ENCODE results near the gene PRDM2. TPM values are rescaled to one million over a fixed set of nuclear protein-coding genes. Genes with fewer than 3 reads are reported as not detected.

The PRDM2 gene
- total RNA-seq, 2 experiments from 2014 or later, result 75.2 to 79.8 TPM

GRCh38 chr1:13826591-13826990 lies 126.6 kb downstream of the PRDM2 start:
- peaks cover 4% of the 10 kb centered on the region for H3K36me3 Mint-ChIP-seq
- no peaks in the 10 kb centered on the region for H3K4me1 Mint-ChIP-seq
- DNase-seq (no peak), ATAC-seq (ENCODE audit: low read depth) (no peak)
- H3K27ac Mint-ChIP-seq, result no peak overlapping the region
- POLR2A ChIA-PET, result no interaction called here
- H3K9me3 Mint-ChIP-seq, result no peaks in the 10 kb centered on the region
- no peaks in the 10 kb centered on the region for H3K27me3 Mint-ChIP-seq
- H3K4me3 Mint-ChIP-seq, result no peak overlapping the region

GRCh38 chr1:13828454-13829151 lies 128.6 kb downstream of the PRDM2 start:
- no peak overlapping the region for H3K27ac Mint-ChIP-seq
- H3K4me3 Mint-ChIP-seq, result no peak overlapping the region
- H3K9me3 Mint-ChIP-seq, result no peaks in the 10 kb centered on the region
- no peaks in the 10 kb centered on the region for H3K4me1 Mint-ChIP-seq
- no peaks in the 10 kb centered on the region for H3K27me3 Mint-ChIP-seq
- POLR2A ChIA-PET, result no interaction called here
- no peak for ATAC-seq (ENCODE audit: low read depth)
- peaks cover 1% of the 10 kb centered on the region for H3K36me3 Mint-ChIP-seq
- DNase-seq, result peak; percentile 63

- Mint-ChIP-seq H3K9me3 (no peaks in the 10 kb centered on the region), H3K27me3 (no peaks in the 10 kb centered on the region), H3K27ac (no peak overlapping the region), H3K36me3 (no peaks in the 10 kb centered on the region), H3K4me3 (no peak overlapping the region), H3K4me1 (no peaks in the 10 kb centered on the region)
- POLR2A ChIA-PET, result no interaction called here
- ATAC-seq (ENCODE audit: low read depth) (no peak), DNase-seq (no peak)
Measured at GRCh38 chr1:13829152-13829769, 129.3 kb downstream of the PRDM2 start.

- Mint-ChIP-seq H3K4me1 (no peaks in the 10 kb centered on the region), H3K27ac (no peak overlapping the region), H3K36me3 (no peaks in the 10 kb centered on the region), H3K4me3 (no peak overlapping the region), H3K27me3 (peaks cover 2% of the 10 kb centered on the region), H3K9me3 (no peaks in the 10 kb centered on the region)
- DNase-seq, result no peak
- POLR2A ChIA-PET, result no interaction called here
- ATAC-seq (ENCODE audit: low read depth), result no peak
Measured at GRCh38 chr1:13830170-13830569, 130.2 kb downstream of the PRDM2 start.

GRCh38 chr1:13830616-13831280 lies 130.8 kb downstream of the PRDM2 start:
- Mint-ChIP-seq H3K36me3 (no peaks in the 10 kb centered on the region), H3K9me3 (no peaks in the 10 kb centered on the region), H3K4me1 (no peaks in the 10 kb centered on the region), H3K27me3 (peaks cover 2% of the 10 kb centered on the region), H3K4me3 (no peak overlapping the region), H3K27ac (no peak overlapping the region)
- POLR2A ChIA-PET, result no interaction called here
- DNase-seq (no peak), ATAC-seq (ENCODE audit: low read depth) (no peak)

GRCh38 chr1:13832100-13832499 lies 132.1 kb downstream of the PRDM2 start:
- ATAC-seq (ENCODE audit: low read depth) (no peak), DNase-seq (no peak)
- Mint-ChIP-seq H3K27ac (no peak overlapping the region), H3K4me1 (no peaks in the 10 kb centered on the region), H3K27me3 (peaks cover 2% of the 10 kb centered on the region), H3K9me3 (no peaks in the 10 kb centered on the region), H3K4me3 (no peak overlapping the region), H3K36me3 (no peaks in the 10 kb centered on the region)
- POLR2A ChIA-PET, result no interaction called here

- Mint-ChIP-seq H3K27me3 (peaks cover 2% of the 10 kb centered on the region), H3K4me3 (no peak overlapping the region), H3K27ac (no peak overlapping the region), H3K4me1 (no peaks in the 10 kb centered on the region), H3K9me3 (no peaks in the 10 kb centered on the region), H3K36me3 (no peaks in the 10 kb centered on the region)
- DNase-seq, result no peak
- no peak for ATAC-seq (ENCODE audit: low read depth)
- POLR2A ChIA-PET, result no interaction called here
Measured at GRCh38 chr1:13832536-13832935, 132.5 kb downstream of the PRDM2 start.

- Mint-ChIP-seq H3K4me1 (no peaks in the 10 kb centered on the region), H3K27ac (no peak overlapping the region), H3K9me3 (no peaks in the 10 kb centered on the region), H3K27me3 (peaks cover 10% of the 10 kb centered on the region), H3K4me3 (no peak overlapping the region), H3K36me3 (no peaks in the 10 kb centered on the region)
- POLR2A ChIA-PET, result no interaction called here
- ATAC-seq (ENCODE audit: low read depth) (no peak), DNase-seq (no peak)
Measured at GRCh38 chr1:13836136-13836535, 136.1 kb downstream of the PRDM2 start.

- ATAC-seq (ENCODE audit: low read depth), result no peak
- POLR2A ChIA-PET, result no interaction called here
Measured at GRCh38 chr1:13836631-13837030, 136.6 kb downstream of the PRDM2 start.

GRCh38 chr1:13838236-13838635 lies 138.2 kb downstream of the PRDM2 start:
- POLR2A ChIA-PET, result no interaction called here
- Mint-ChIP-seq H3K36me3 (no peaks in the 10 kb centered on the region), H3K27ac (no peak overlapping the region)

More at GRCh38 chr1:13836631-13837030, 136.6 kb downstream of the PRDM2 start:
- Mint-ChIP-seq H3K4me1 (no peaks in the 10 kb centered on the region), H3K36me3 (no peaks in the 10 kb centered on the region), H3K27me3 (peaks cover 11% of the 10 kb centered on the region), H3K9me3 (no peaks in the 10 kb centered on the region), H3K4me3 (no peak overlapping the region), H3K27ac (no peak overlapping the region)
- DNase-seq, result no peak

GRCh38 chr1:13842497-13842896 lies 142.5 kb downstream of the PRDM2 start:
- Mint-ChIP-seq H3K36me3 (no peaks in the 10 kb centered on the region), H3K27ac (no peak overlapping the region), H3K4me1 (no peaks in the 10 kb centered on the region), H3K9me3 (no peaks in the 10 kb centered on the region), H3K27me3 (peaks cover 38% of the 10 kb centered on the region), H3K4me3 (no peak overlapping the region)
- DNase-seq, result no peak
- POLR2A ChIA-PET, result no interaction called here
- no peak for ATAC-seq (ENCODE audit: low read depth)

More at GRCh38 chr1:13838236-13838635, 138.2 kb downstream of the PRDM2 start:
- H3K9me3 Mint-ChIP-seq, result no peaks in the 10 kb centered on the region
- H3K4me1 Mint-ChIP-seq, result no peaks in the 10 kb centered on the region
- ATAC-seq (ENCODE audit: low read depth) (no peak), DNase-seq (no peak)
- no peak overlapping the region for H3K4me3 Mint-ChIP-seq
- H3K27me3 Mint-ChIP-seq, result peaks cover 27% of the 10 kb centered on the region

- Mint-ChIP-seq H3K36me3 (no peaks in the 10 kb centered on the region), H3K9me3 (peaks cover 19% of the 10 kb centered on the region), H3K27me3 (peaks cover 10% of the 10 kb centered on the region), H3K4me3 (no peak overlapping the region), H3K4me1 (no peaks in the 10 kb centered on the region), H3K27ac (no peak overlapping the region)
- POLR2A ChIA-PET, result no interaction called here
- DNase-seq, result no peak
- ATAC-seq (ENCODE audit: low read depth), result no peak
Measured at GRCh38 chr1:13851726-13852125, 151.7 kb downstream of the PRDM2 start.

GRCh38 chr1:13855554-13855953 lies 155.6 kb downstream of the PRDM2 start:
- no peaks in the 10 kb centered on the region for H3K36me3 Mint-ChIP-seq
- H3K4me3 Mint-ChIP-seq, result no peak overlapping the region
- H3K27ac Mint-ChIP-seq, result no peak overlapping the region
- H3K27me3 Mint-ChIP-seq, result peaks cover 15% of the 10 kb centered on the region
- peaks cover 14% of the 10 kb centered on the region for H3K9me3 Mint-ChIP-seq
- ATAC-seq (ENCODE audit: low read depth) (no peak), DNase-seq (no peak)
- no peaks in the 10 kb centered on the region for H3K4me1 Mint-ChIP-seq
- POLR2A ChIA-PET, result no interaction called here

- DNase-seq, result no peak
- no peak for ATAC-seq (ENCODE audit: low read depth)
- no peak overlapping the region for H3K27ac Mint-ChIP-seq
- H3K9me3 Mint-ChIP-seq, result peaks cover 8% of the 10 kb centered on the region
- POLR2A ChIA-PET, result no interaction called here
- H3K27me3 Mint-ChIP-seq, result peaks cover 8% of the 10 kb centered on the region
- H3K36me3 Mint-ChIP-seq, result no peaks in the 10 kb centered on the region
- H3K4me3 Mint-ChIP-seq, result no peak overlapping the region
- no peaks in the 10 kb centered on the region for H3K4me1 Mint-ChIP-seq
Measured at GRCh38 chr1:13860031-13860430, 160.0 kb downstream of the PRDM2 start.

Data from activated naive CD8-positive, alpha-beta T cell treated with anti-CD3 and anti-CD28 coated beads, Interleukin-2, amount 10 ng/mL, durations not matched to agents 7 days and 5 days (primary cell).